Stromal cell of bone marrow (primary cell): ENCODE results near the gene CLEC20A.

ENCODE experiments used
- DNase-seq: peaks from one replicate; pipeline ENCODE4 v3.0.0-alpha.2; 2012; ENCODE audit warnings: low read depth

Gene CLEC20A

GRCh38 chr1:178472531-178472930, 24.2 kb downstream of the CLEC20A start:
- no peak for DNase-seq

GRCh38 chr1:178470411-178470960, 26.3 kb downstream of the CLEC20A start:
- DNase-seq = no peak

- no peak for DNase-seq
Measured at GRCh38 chr1:178467837-178468236, 28.9 kb downstream of the CLEC20A start.

- DNase-seq = peak; percentile 22
Measured at GRCh38 chr1:178465011-178465410, 31.8 kb downstream of the CLEC20A start.

GRCh38 chr1:178464566-178464965, 32.2 kb downstream of the CLEC20A start:
- DNase-seq = no peak

- no peak for DNase-seq
Measured at GRCh38 chr1:178464141-178464540, 32.6 kb downstream of the CLEC20A start.

- no peak for DNase-seq
Measured at GRCh38 chr1:178461701-178462100, 35.1 kb downstream of the CLEC20A start.

GRCh38 chr1:178461104-178461503, 35.7 kb downstream of the CLEC20A start:
- no peak for DNase-seq

GRCh38 chr1:178458203-178458602, 38.6 kb downstream of the CLEC20A start:
- DNase-seq = no peak

- DNase-seq = no peak
Measured at GRCh38 chr1:178457651-178458050, 39.1 kb downstream of the CLEC20A start.

GRCh38 chr1:178456472-178456871, 40.3 kb downstream of the CLEC20A start:
- DNase-seq = no peak

GRCh38 chr1:178452013-178452412, 44.8 kb downstream of the CLEC20A start:
- DNase-seq = no peak

- no peak for DNase-seq
Measured at GRCh38 chr1:178451529-178451928, 45.2 kb downstream of the CLEC20A start.

GRCh38 chr1:178450871-178451270, 45.9 kb downstream of the CLEC20A start:
- no peak for DNase-seq

GRCh38 chr1:178442925-178443324, 53.8 kb downstream of the CLEC20A start:
- no peak for DNase-seq

GRCh38 chr1:178438432-178438831, 58.3 kb downstream of the CLEC20A start:
- DNase-seq = no peak

GRCh38 chr1:178436899-178437298, 59.9 kb downstream of the CLEC20A start:
- DNase-seq = no peak

- DNase-seq = no peak
Measured at GRCh38 chr1:178434899-178435435, 61.8 kb downstream of the CLEC20A start.

- DNase-seq = no peak
Measured at GRCh38 chr1:178434360-178434759, 62.4 kb downstream of the CLEC20A start.
